ENCODE measurements around the gene DMRTC1.
"Not testable (repeated sequence)": the region's sequence is repeated elsewhere in the genome, so short reads cannot be mapped to it uniquely, and the experiment has no call there.

GRCh38 chrX:72971859-72972258 is 28.2 kb upstream of the DMRTC1 start:
- TF ChIP-seq ZNF274 (IDR thresholded peaks at IDR 0.05; ENCODE audit: low read depth, low read length); SUZ12 (IDR thresholded peaks at IDR 0.05; ENCODE audit: extremely low read depth, insufficient read depth, insufficient read length); YY1 (IDR thresholded peaks at IDR 0.05; ENCODE audit: insufficient read depth, insufficient read length): not testable (repeated sequence)
